ENCODE results near the gene SNX9.
"Not testable (repeated sequence)": the region's sequence is repeated elsewhere in the genome, so short reads cannot be mapped to it uniquely, and the experiment has no call there.

The SNX9 gene

GRCh38 chr6:157898640-157899039 lies 75.6 kb downstream of the SNX9 start:
- DNase-seq, result no peak
- intact Hi-C loops (cut with DNase I), result loop anchor here (10.0 kb wide), 1 partner anchor 144 kb away; no protein-coding TSS in a partner anchor

- peak in 18 of 42 donors; percentile 14 to 76 (median 50) for DNase-seq
- intact Hi-C loops (cut with DNase I), result not testable (repeated sequence)
These were observed 77.2 kb downstream of the SNX9 start for GRCh38 chr6:157900262-157900661.

DNA sequence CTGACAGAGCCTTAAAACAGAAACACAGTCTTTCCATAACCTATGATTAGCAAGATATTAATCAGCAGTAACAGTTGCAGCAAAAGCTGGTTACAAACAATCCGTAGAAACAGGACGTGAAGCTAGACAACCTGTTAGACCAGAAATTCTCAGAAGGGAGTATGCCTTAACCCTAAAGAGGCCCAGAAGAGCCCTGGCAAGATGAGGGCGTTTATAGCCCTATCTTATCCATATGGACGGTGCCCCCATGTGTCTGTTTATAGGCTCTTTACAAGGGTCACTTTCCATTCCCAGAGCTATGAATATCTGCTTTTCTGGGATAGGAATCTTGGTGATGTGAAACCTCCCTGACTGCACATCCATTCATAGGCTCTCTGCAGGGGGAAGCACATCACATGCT lies 77.7 kb downstream of the SNX9 start:
- intact Hi-C loops (cut with DNase I); DNase-seq: not testable (repeated sequence)

DNA sequence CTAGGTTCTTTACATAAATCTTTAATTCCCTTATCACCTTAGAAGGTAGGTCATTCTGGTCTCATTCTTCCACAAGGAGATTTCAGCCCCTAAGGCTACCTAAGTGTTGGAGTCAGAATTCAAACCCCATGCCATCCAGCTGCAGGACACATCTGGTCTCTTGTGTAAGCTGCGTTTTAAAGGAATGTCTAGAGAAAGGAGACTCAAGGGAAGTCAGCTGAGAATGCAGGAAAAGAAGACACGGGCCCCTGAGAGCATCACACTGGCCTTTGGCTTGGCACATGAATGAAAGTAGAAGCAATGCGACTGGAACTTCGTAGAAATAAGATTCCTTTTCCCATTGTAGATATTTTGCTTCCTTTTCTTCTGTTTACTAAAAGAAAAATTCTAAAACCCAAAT lies 82.0 kb downstream of the SNX9 start:
- intact Hi-C loops (cut with DNase I), result no loop called here
- DNase-seq, result no peak

DNA sequence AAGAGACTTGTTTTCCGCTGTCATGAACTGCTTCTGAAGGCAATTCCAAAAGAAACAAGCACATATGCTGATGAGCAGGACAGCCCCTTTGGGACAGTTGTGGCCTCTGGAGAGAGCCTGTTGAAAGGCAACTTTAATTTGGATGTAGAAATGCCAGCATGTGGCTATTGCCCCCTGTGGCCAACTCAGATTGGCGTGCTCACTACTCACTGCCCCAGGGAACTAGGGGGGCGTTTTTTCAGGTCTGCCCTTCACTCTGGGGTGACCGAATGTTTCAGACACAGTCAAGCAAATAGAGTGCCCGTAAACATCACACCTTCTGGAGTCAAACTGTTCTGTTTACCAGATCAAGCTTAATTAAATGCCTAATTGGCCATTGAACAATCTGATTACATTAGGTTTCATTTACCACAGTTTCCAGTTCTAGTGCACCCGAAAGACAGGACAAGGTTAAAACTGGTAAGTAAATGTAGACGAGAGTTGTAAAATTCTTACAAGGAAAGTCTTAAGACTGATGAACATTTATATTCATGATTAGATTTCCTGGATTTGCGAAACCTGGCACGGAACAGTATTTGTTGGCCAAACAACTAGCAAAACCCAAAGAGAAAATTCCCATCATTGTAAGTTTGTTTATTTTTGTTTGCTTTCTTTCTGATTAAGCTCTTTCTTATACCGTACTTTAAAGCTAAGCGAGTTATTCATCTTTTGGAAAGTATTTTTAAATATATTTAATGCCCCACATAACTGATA lies 82.7 kb downstream of the SNX9 start:
- no peak for DNase-seq
- intact Hi-C loops (cut with DNase I), result no loop called here

DNA sequence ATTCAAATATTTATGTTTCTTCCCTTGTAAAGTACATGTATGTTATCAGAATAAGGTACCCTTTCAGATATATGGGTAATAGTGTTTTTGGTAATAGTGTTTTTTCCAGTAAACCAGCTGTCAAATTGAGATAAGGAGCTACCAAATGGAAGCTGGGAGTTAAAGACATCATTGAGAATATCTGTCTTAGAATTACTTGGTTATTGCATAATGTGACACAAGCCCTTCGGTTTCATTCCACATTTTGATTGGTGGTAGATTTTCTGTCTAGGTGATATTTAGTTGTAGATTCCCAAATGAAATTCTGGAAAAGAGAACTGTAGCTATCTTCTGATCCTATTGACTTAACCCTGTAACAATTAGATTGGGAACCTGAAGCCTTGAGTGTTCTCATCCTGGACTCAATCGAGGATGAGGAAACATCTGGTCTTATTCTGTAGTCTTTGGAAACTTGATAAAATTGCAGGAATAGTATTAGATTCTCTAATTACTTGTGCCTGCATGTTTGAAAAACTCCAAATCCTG lies 83.6 kb downstream of the SNX9 start:
- no peak for DNase-seq
- intact Hi-C loops (cut with DNase I), result no loop called here

GRCh38 chr6:157907651-157908050 lies 84.6 kb downstream of the SNX9 start:
- DNase-seq, result peak in 1 of 42 donors; percentile 25
- intact Hi-C loops (cut with DNase I), result no loop called here

DNA sequence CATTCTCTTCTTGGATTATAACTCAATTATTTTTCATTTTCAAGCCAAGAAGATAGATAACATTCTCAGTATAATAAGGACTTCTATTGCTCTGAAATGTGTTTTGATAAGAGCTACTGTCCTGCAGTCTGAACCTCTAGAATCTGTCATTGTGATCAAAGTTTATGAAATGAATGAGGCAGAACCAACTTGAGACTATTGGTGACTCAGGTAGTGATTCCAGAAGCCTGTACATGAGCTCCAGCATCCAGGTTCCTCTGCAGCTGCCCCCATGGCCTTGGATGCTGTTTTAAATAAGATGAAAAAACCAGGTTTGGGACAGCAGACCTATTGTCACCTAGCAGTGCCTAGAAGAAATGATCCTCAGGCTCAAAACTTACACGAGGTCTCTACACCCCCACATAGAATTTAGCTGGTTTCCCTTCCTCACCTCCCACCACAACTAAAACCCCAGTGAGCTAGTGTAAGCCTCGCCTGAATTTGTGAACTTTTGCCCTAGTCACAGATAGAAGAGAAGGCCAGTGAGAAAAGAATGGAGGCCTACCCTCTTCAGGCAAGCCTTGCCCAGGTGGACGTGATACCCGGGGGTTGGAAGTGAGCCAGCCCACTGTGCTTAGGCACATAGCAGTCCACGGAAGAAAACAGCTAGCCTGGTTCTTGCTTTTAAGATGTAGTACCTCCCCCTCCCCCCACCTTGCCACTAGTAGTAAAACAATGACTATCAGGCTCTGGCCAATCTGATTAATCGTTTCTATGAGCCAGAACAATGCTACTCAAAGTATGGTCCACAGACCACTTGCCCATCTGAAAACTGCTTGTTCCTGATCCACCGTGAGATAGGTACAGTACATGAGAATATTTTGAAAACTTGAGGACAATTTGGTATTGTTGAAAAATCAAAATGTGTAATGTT lies 85.6 kb downstream of the SNX9 start:
- no peak for DNase-seq
- intact Hi-C loops (cut with DNase I), result no loop called here

- DNase-seq, result no peak
- intact Hi-C loops (cut with DNase I), result no loop called here
These were observed 86.2 kb downstream of the SNX9 start for GRCh38 chr6:157909282-157909664.

- intact Hi-C loops (cut with DNase I), result no loop called here
- peak in 8 of 42 donors; percentile 15 to 65 (median 32) for DNase-seq
These were observed 88.2 kb downstream of the SNX9 start for GRCh38 chr6:157911278-157911677.

- DNase-seq, result no peak
- intact Hi-C loops (cut with DNase I), result no loop called here
These were observed 88.7 kb downstream of the SNX9 start for GRCh38 chr6:157911786-157912185.

DNA sequence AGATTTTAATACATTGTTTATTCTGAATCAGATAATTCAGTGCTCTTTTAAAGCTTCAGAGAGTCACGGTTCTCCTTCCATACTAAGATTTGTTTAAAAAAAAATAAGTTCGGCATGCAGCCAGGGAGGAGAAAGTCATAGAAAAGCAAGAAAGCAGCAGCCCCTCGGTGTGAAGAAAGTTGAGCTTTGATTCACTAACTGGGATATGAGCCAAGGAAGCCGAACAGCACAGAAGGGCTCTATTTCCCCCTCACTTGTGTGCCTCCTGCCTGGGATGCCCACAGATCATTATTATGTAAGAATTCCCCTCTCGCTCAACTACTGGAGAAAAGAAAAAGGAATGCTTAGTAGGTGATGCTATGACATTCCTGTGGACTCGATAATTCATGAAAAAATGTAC lies 89.3 kb downstream of the SNX9 start:
- intact Hi-C loops (cut with DNase I), result no loop called here

DNA sequence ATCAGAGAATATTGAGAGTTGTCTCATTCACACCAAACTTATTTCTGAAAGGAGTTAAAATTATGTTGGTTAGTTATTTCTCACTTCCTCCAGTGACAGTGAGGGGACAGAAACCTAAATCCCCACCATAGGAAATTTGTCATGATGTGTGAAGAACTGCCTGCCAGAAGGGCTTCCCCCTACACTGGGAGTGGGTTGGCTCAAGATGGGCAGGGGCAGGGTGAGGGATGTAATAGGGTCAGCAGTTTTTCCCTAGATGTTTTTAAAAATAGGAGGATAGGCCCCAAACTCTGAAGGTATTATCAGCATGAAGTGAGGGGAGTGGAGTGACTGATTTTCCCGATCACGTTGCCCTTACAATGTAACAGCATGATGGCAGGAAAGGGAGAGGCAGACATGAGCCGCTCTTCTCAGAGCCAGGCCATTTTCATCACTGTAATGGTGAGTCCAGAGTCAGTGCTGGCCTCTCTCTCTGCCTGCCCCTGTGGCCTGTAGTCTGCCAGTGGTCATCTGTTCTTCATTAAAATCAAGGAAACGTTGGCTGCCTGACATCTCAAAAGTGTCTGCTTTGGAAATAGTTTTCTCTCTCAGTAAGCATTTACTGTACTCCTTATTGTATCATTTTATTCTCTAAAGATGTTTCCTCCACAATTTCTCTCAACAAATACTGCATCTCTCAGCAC lies 98.8 kb downstream of the SNX9 start:
- no peak for DNase-seq
- intact Hi-C loops (cut with DNase I), result no loop called here

More for the DNA sequence above, 89.3 kb downstream of the SNX9 start:
- peak in 33 of 42 donors; percentile 21 to 84 (median 61) for DNase-seq

DNA sequence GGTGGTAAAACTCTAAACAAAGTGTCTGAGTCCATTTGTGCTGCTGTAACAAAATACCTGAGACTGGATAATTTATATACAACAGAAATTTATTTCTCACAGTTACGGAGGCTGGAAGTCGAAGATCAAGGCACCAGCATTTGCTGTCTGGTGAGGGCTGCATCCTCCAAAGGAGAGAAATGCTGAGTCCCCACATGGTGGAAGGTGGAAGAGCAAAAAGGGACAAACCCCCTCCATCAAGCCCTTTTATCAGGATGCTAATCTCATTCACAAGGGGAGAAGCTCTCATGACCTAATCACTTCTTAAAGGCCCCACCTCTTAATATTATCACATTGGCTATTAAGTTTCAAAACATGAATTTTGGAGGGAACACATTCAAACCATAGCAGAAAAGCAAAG lies 102.7 kb downstream of the SNX9 start:
- intact Hi-C loops (cut with DNase I), result no loop called here
- DNase-seq, result no peak

- intact Hi-C loops (cut with DNase I), result no loop called here
- no peak for DNase-seq
These were observed 104.0 kb downstream of the SNX9 start for GRCh38 chr6:157927011-157927410.

- intact Hi-C loops (cut with DNase I), result no loop called here
- DNase-seq, result peak in 3 of 42 donors; percentile 25 to 40 (median 34)
These were observed 105.4 kb downstream of the SNX9 start for GRCh38 chr6:157928428-157928827.

- DNase-seq, result peak in 12 of 42 donors; percentile 30 to 70 (median 49)
- intact Hi-C loops (cut with DNase I), result no loop called here
These were observed 106.0 kb downstream of the SNX9 start for GRCh38 chr6:157929076-157929475.

- DNase-seq, result no peak
- intact Hi-C loops (cut with DNase I), result no loop called here
These were observed 106.8 kb downstream of the SNX9 start for GRCh38 chr6:157929765-157930319.

GRCh38 chr6:157935786-157936185 lies 112.7 kb downstream of the SNX9 start:
- intact Hi-C loops (cut with DNase I), result no loop called here

More at GRCh38 chr6:157935786-157936185, 112.7 kb downstream of the SNX9 start:
- no peak for DNase-seq

All from head of caudate nucleus (tissue), 42 donors.